BJ (cell line): Measurements from ENCODE around the gene SPG7. TPM values are rescaled to one million over a fixed set of nuclear protein-coding genes. Genes with fewer than 3 reads are reported as not detected.

Experiments used
- CTCF ChIA-PET: fragments of 350-600 bp; formaldehyde crosslinking; extraction: SDS; loops from one replicate; lab custom pipeline; 2021; ENCODE audit warnings: antibody characterized with exemption, inconsistent platforms; lab: Yijun Ruan, JAX
- POLR2A ChIA-PET: fragments of 300-600 bp; sonication (Branson Sonifier 250); formaldehyde crosslinking; extraction: SDS; loops from one replicate; lab custom pipeline; 2021; ENCODE audit warnings: antibody characterized with exemption; lab: Charles Lee
- DNase-seq: peaks from one replicate; pipeline ENCODE4 v3.0.0-alpha.2; 2011; ENCODE audit warnings: low read depth
- H3K27me3 ChIP-seq: 2 replicates; pipeline ENCODE4 v1.6.0; 2011; ENCODE audit warnings: low read length; ENCODE audit not compliant: control insufficient read depth, insufficient read depth
- H3K36me3 ChIP-seq: 2 replicates; pipeline ENCODE4 v1.5.1; 2011; ENCODE audit warnings: low read length; ENCODE audit not compliant: control insufficient read depth, insufficient read depth
- H3K4me3 ChIP-seq: 2 replicates; pipeline ENCODE4 v1.5.1; 2011; ENCODE audit warnings: low read depth, mild to moderate bottlenecking, control low read depth, low read length
- polyA plus RNA-seq: library from polyadenylated mRNA; depleted of rRNA; stranded (reverse); fragments of >200 nt; gene quantifications from 2 replicates; pipeline ENCODE4 v1.2.3, GENCODE V29; 2011
- TF ChIP-seq, protein P1 (sequence below): IDR thresholded peaks from 2 replicates; pipeline ENCODE4 v1.5.1; 2011; ENCODE audit warnings: low read depth, mild to moderate bottlenecking, control low read depth, inconsistent platforms, low read length, moderate library complexity; ENCODE audit not compliant: insufficient read depth

The SPG7 gene
- polyA plus RNA-seq, 1 experiment, result 45.0 TPM

- Histone ChIP-seq H3K4me3 (no peak overlapping the region), H3K27me3 (no peaks in the 10 kb centered on the region), H3K36me3 (peaks cover 32% of the 10 kb centered on the region)
- CTCF ChIA-PET, result interaction anchor here (0.6 kb wide), 1 partner anchor 545 kb away, joined by 3 read pairs; no protein-coding TSS in a partner anchor
- TF ChIP-seq, protein P1, sequence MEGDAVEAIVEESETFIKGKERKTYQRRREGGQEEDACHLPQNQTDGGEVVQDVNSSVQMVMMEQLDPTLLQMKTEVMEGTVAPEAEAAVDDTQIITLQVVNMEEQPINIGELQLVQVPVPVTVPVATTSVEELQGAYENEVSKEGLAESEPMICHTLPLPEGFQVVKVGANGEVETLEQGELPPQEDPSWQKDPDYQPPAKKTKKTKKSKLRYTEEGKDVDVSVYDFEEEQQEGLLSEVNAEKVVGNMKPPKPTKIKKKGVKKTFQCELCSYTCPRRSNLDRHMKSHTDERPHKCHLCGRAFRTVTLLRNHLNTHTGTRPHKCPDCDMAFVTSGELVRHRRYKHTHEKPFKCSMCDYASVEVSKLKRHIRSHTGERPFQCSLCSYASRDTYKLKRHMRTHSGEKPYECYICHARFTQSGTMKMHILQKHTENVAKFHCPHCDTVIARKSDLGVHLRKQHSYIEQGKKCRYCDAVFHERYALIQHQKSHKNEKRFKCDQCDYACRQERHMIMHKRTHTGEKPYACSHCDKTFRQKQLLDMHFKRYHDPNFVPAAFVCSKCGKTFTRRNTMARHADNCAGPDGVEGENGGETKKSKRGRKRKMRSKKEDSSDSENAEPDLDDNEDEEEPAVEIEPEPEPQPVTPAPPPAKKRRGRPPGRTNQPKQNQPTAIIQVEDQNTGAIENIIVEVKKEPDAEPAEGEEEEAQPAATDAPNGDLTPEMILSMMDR, result no peak
- no peak for DNase-seq
- POLR2A ChIA-PET, result no interaction called here
These were observed 39.1 kb downstream of the SPG7 start for GRCh38 chr16:89547291-89547690.

DNA sequence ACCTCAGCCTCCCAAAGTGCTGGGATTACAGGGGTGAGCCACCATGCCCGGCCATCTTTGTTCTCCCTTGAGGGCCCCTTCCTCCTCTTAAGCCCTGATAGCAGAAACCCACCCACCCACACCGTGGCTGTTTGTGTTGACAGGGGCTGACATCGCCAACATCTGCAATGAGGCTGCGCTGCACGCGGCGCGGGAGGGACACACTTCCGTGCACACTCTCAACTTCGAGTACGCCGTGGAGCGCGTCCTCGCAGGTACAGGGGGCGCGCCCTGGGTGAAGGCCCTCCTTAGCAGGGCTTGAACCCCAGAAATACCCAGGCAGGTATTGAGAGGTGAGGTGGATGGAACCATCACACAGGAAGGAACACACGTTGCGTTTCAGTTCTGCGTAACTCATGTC lies 39.7 kb downstream of the SPG7 start:
- Histone ChIP-seq H3K4me3 (no peak overlapping the region), H3K27me3 (no peaks in the 10 kb centered on the region), H3K36me3 (peaks cover 33% of the 10 kb centered on the region)
- POLR2A ChIA-PET, result no interaction called here
- TF ChIP-seq, protein P1, result no peak
- CTCF ChIA-PET, result interaction anchor here (0.6 kb wide), 1 partner anchor 545 kb away, joined by 3 read pairs; no protein-coding TSS in a partner anchor
- DNase-seq, result no peak

DNA sequence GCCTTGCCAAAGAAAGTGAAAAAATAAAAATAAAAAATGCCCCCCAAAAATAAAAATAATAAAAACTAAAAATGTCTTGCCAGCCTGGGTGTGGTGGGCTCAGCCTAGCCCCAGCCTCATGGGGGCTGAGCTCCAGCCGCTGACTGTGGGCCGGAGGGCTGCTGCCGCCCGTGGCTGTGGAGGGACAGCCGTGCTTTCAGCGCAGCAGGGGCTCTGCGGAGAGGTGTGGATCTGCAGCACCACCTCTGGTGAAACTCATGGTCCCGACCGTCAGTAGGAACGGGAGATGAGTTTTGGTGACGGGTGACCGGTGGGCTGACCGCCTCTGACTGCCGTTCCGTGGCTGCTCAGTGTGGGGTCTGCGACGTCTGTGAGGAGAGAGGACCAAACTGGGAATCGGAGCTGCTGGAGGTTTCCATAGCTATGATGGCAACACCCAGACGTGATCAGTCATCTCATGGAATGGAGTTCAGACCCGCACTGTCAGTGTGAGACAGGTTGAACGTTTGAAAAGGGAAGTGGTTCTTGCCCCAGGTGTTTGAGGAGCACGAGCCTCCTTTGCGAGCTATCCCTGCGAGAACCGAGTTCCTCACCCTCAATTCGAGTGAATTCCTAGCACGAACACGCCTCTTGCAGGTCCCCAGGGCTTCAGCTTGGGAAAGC lies 40.3 kb downstream of the SPG7 start:
- Histone ChIP-seq H3K27me3 (no peaks in the 10 kb centered on the region), H3K36me3 (peaks cover 33% of the 10 kb centered on the region), H3K4me3 (no peak overlapping the region)
- no peak for DNase-seq
- ChIA-PET POLR2A (no interaction called here), CTCF (interaction anchor here (1.1 kb wide), 1 partner anchor 10 kb away, joined by 3 read pairs; no protein-coding TSS in a partner anchor)
- TF ChIP-seq, protein P1, result no peak

DNA sequence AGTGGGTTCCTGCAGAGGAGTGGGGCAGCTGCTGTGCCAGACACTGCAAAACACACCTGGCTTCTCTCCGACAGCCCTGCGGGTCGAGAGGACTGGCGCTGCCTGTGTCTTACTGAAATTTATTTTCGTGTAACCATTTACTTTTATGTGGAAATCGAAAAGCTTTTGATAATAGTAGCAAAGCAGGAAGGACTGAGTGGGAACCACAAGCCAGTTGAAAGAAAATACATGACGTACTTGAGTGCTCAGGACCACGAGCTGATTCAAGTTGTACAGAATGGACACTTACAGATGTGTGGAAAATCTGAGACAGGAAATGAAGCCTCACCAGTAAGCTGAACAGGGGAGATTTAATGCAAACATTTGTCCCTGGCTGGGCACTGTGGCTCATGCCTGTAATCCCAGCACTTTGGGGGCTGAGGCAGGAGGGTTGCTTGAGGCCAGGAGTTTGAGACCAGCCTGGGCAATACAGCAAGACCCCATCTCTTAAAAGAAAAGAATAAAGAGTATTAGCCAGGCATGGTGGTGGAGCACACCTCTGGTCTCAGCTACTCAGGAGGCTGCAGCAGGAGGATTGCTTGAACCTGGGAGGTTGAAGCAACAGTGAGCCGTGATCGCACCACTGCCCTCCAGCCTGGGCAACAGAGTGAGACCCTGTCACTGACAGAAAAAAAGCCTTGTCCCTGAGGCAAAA lies 41.0 kb downstream of the SPG7 start:
- no peak overlapping the region for H3K4me3 ChIP-seq
- ChIA-PET CTCF (interaction anchor here (1.1 kb wide), 1 partner anchor 9 kb away, joined by 3 read pairs; no protein-coding TSS in a partner anchor), POLR2A (no interaction called here)

More for the DNA sequence above, 41.0 kb downstream of the SPG7 start:
- DNase-seq, result no peak
- TF ChIP-seq, protein P1, result no peak
- peaks cover 33% of the 10 kb centered on the region for H3K36me3 ChIP-seq
- H3K27me3 ChIP-seq, result no peaks in the 10 kb centered on the region
